Measurements from ENCODE around the gene UTS2B.

- TF ChIP-seq YY1 (IDR thresholded peaks at IDR 0.05; ENCODE audit: insufficient read depth, insufficient read length) (no peak), SUZ12 (IDR thresholded peaks at IDR 0.05; ENCODE audit: extremely low read depth, insufficient read depth, insufficient read length) (no peak)
Measured at GRCh38 chr3:191244242-191244867, 86.0 kb downstream of the UTS2B start.

Data from NT2/D1 (cell line).